GM12801 (cell line): ENCODE measurements around the gene PDGFC.

Experiments used
- CTCF ChIP-seq: IDR thresholded peaks from one replicate; pipeline ENCODE4 v1.5.1; 2011; ENCODE audit warnings: control low read depth; ENCODE audit not compliant: insufficient read length; ENCODE audit errors: extremely low read depth

Gene PDGFC

GRCh38 chr4:156885374-156885773 lies 86.2 kb downstream of the PDGFC start:
- TF ChIP-seq CTCF, result no peak

- no peak for TF ChIP-seq CTCF
Observed at GRCh38 chr4:156884183-156884582, 87.4 kb downstream of the PDGFC start.

GRCh38 chr4:156875704-156876103 lies 95.9 kb downstream of the PDGFC start:
- TF ChIP-seq CTCF, result no peak

DNA sequence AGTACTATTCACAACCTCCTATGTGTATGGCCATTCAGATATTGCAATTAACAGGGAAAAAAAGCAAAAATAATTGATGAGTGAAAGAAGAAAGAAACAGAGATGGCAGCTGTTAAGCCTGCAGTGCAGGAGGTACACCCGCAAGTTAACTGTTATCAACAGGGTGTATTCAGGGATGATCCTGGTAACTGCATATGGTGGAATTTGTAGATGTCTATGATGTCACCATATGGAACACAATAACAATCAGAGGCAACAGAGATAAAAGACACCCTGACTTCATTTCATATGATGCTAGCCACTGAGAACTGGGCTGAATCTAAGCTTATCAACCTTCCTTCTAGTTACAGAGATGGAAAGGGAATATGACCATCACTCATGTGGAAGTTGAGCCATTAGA lies 96.5 kb downstream of the PDGFC start:
- TF ChIP-seq CTCF, result no peak

DNA sequence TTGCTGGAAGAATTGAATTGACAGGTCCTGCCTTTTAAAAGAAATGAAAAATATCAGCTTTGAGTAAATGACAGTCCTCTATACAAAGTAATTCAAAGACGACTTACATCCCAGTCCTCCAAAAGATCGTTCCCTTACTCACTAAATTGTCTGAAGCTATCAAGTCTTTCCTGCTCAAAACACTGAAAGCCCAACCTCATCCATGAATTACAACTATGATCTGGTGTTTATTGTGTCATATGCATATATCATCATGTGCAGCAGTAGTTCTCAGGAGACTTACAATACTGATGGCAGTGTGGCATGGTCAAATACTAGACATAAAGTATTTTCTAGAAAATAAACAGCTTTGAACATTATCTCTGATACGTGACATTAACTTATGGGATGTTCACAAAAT lies 97.8 kb downstream of the PDGFC start:
- no peak for TF ChIP-seq CTCF

DNA sequence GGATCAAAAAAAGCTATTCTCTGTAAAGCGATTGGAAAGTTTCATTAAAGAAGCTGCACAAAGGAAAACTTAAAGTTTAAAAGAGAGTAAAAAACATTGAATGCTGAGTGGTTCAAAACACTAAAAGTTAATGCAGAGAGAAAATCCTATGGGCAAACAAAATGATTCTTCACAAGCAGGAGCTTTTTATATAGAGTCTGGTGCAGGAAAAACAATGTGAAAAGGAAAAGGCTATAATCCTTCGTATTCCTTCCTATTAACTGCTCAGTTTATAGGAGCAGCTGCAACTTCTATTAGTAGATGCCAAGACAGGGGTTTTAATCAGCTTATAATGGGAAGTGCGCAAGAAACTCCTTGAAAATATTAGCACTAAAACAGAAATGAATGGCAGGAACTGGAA lies 100.7 kb downstream of the PDGFC start:
- no peak for TF ChIP-seq CTCF

DNA sequence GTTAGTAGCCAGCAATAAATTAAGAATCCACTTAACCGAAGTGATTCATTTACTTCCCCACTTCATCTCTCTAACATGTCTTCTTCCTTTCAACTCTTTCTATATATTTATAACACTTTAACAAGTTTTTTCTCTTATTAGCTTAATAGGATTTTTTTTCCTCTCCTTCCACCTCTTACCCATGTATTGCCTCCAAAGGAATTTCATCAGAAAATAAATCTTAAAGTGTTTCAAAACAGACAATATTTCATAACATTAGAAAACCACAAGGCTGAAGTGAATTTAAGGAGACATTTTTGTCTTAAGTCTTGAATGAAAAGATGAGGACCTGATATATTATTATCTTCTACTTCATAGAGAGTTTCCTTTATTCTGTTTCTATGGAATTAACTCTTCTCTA lies 101.5 kb downstream of the PDGFC start:
- no peak for TF ChIP-seq CTCF

- no peak for TF ChIP-seq CTCF
Observed at GRCh38 chr4:156865451-156865850, 106.1 kb downstream of the PDGFC start.
